Ramos (cell line): ENCODE results near the gene BRAP.
"Not testable (repeated sequence)": the region's sequence is repeated elsewhere in the genome, so short reads cannot be mapped to it uniquely, and the experiment has no call there.

Experiments
- in situ Hi-C: fragments of 300-500 bp; cut with MboI; formaldehyde crosslinking; loops from one replicate; pipeline ENCODE4 v1.14.3; 2022; ENCODE audit warnings: low sequenced_read_pairs; ENCODE audit not compliant: unreplicated experiment

Gene BRAP

GRCh38 chr12:111626230-111626629 lies 59.5 kb downstream of the BRAP start:
- in situ Hi-C loops, result no loop called here

- in situ Hi-C loops, result no loop called here
Measured at GRCh38 chr12:111624540-111624939, 61.2 kb downstream of the BRAP start.

- in situ Hi-C loops, result not testable (repeated sequence)
Measured at GRCh38 chr12:111617841-111618240, 67.9 kb downstream of the BRAP start.

- in situ Hi-C loops, result no loop called here
Measured at GRCh38 chr12:111616177-111616623, 69.6 kb downstream of the BRAP start.

GRCh38 chr12:111607239-111607638 lies 78.5 kb downstream of the BRAP start:
- in situ Hi-C loops, result no loop called here

GRCh38 chr12:111606767-111607230 lies 79.0 kb downstream of the BRAP start:
- in situ Hi-C loops, result no loop called here

- in situ Hi-C loops, result no loop called here
Measured at GRCh38 chr12:111605911-111606766, 79.6 kb downstream of the BRAP start.

GRCh38 chr12:111602857-111603256 lies 82.9 kb downstream of the BRAP start:
- in situ Hi-C loops, result not testable (repeated sequence)

GRCh38 chr12:111602348-111602747 lies 83.4 kb downstream of the BRAP start:
- in situ Hi-C loops, result no loop called here

- in situ Hi-C loops, result not testable (repeated sequence)
Measured at GRCh38 chr12:111600986-111601385, 84.8 kb downstream of the BRAP start.

- in situ Hi-C loops, result no loop called here
Measured at GRCh38 chr12:111600205-111600642, 85.5 kb downstream of the BRAP start.

- in situ Hi-C loops, result no loop called here
Measured at GRCh38 chr12:111599453-111600204, 86.1 kb downstream of the BRAP start.

- in situ Hi-C loops, result no loop called here
Measured at GRCh38 chr12:111598637-111599452, 86.9 kb downstream of the BRAP start, which contains the start of gene ATXN2. TSS of gene ATXN2 (minus strand) at chr12:111599315. CDS start at chr12:111599034, 281 bp downstream.

- in situ Hi-C loops, result no loop called here
Measured at GRCh38 chr12:111597831-111598636, 87.7 kb downstream of the BRAP start.

- in situ Hi-C loops, result no loop called here
Measured at GRCh38 chr12:111596985-111597830, 88.5 kb downstream of the BRAP start.

GRCh38 chr12:111595341-111595835 lies 90.4 kb downstream of the BRAP start:
- in situ Hi-C loops, result not testable (repeated sequence)
